Measurements from ENCODE around the gene MRPL19. TPM values are rescaled to one million over a fixed set of nuclear protein-coding genes. Genes with fewer than 3 reads are reported as not detected.

MRPL19 gene
- polyA plus RNA-seq, 3 donors, result 4.5 to 25.0 (median 25.0) TPM

DNA sequence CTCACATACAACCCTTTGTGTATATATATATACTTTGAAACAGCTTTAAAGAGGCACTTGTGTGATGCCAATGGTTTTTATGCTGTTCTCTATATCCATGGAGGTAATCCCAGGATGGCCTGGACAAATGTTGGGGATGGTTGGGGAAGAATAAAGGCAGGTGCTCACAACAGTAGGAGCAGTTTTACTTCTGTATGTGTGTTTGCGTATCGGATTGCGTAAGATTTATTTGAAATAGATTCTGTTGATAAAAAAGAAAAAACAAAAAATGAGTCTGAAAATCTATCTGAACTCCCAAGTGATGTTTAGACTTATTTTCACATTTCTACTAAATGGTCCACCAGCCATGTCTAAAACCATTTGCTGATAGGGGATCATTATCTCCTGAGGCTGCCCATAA, 29.3 kb downstream of the MRPL19 start:
- Histone ChIP-seq H3K4me2 (replicated peaks; ENCODE audit: extremely low read depth, low read length, poor library complexity, severe bottlenecking) (no peak overlapping the region), H2AFZ (ENCODE audit: insufficient read depth, low read depth, low read length, poor library complexity, severe bottlenecking) (no peak overlapping the region), H3K79me2 (ENCODE audit: insufficient read depth, low read length) (no peaks in the 10 kb centered on the region), H3K9ac (ENCODE audit: insufficient read depth, low read length, poor library complexity, severe bottlenecking) (no peak overlapping the region), H3K9me3 (replicated peaks in 1 of 2; ENCODE audit: control insufficient read depth in 1 of 2, insufficient read depth in 1 of 2, low read length in 2 of 2) (no peaks in the 10 kb centered on the region), H3K4me1 (ENCODE audit: control insufficient read depth in 1 of 2, insufficient read depth in 2 of 2, low read length in 2 of 2) (no peaks in the 10 kb centered on the region), H4K20me1 (ENCODE audit: insufficient read depth, low read length) (no peaks in the 10 kb centered on the region), H3K4me3 (replicated peaks in 1 of 3; ENCODE audit: low read depth in 2 of 3, low read length in 3 of 3) (no peak overlapping the region), H3K27ac (ENCODE audit: low read depth in 1 of 2, low read length in 2 of 2) (no peak overlapping the region), H3K27me3 (ENCODE audit: control insufficient read depth in 2 of 2, insufficient read depth in 2 of 2, low read length in 2 of 2) (no peaks in the 10 kb centered on the region), H3K36me3 (replicated peaks in 1 of 2; ENCODE audit: control insufficient read depth in 1 of 2, insufficient read depth in 2 of 2, low read length in 2 of 2) (peaks cover 9 to 21% of the 10 kb centered on the region in 2 donors)
- no CpG with 5 or more reads among the region's 3 CpGs for WGBS (ENCODE audit: insufficient coverage)
- Mint-ChIP-seq H3K9me3 (no peaks in the 10 kb centered on the region), H3K4me3 (no peak overlapping the region), H3K36me3 (peaks cover 28% of the 10 kb centered on the region in 2 donors), H3K27me3 (ENCODE audit: low read depth in 3 of 3) (peaks cover 0 to 2% (median 0%) of the 10 kb centered on the region in 3 donors), H3K27ac (no peak overlapping the region), H3K4me1 (peaks cover 7% of the 10 kb centered on the region)
- TF ChIP-seq, protein P1, sequence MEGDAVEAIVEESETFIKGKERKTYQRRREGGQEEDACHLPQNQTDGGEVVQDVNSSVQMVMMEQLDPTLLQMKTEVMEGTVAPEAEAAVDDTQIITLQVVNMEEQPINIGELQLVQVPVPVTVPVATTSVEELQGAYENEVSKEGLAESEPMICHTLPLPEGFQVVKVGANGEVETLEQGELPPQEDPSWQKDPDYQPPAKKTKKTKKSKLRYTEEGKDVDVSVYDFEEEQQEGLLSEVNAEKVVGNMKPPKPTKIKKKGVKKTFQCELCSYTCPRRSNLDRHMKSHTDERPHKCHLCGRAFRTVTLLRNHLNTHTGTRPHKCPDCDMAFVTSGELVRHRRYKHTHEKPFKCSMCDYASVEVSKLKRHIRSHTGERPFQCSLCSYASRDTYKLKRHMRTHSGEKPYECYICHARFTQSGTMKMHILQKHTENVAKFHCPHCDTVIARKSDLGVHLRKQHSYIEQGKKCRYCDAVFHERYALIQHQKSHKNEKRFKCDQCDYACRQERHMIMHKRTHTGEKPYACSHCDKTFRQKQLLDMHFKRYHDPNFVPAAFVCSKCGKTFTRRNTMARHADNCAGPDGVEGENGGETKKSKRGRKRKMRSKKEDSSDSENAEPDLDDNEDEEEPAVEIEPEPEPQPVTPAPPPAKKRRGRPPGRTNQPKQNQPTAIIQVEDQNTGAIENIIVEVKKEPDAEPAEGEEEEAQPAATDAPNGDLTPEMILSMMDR (IDR thresholded peaks at IDR 0.05), result no peak
- DNase-seq, result no peak
- intact Hi-C loops (cut with micrococcal nuclease), result no loop called here

DNA sequence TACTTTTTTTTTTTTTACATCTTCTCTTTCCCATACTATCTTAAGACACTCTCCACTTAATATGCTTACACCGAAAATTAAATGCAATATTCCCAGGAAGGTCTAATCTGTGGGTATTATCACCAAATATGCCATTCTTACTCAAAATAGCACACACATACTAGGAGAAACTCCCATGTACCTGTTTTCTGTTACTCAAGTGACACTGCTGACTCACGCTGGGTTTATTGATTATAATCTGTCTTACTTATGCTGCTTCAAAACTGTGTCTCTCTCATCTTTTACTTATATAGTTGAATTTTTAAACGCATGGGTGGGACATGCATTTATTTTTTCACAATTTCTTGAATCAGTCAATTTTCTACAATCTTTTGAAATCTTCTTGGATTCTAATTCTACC, 29.9 kb downstream of the MRPL19 start:
- H3K79me2 ChIP-seq (ENCODE audit: insufficient read depth, low read length), result no peaks in the 10 kb centered on the region
- no peak overlapping the region for H2AFZ ChIP-seq (ENCODE audit: insufficient read depth, low read depth, low read length, poor library complexity, severe bottlenecking)
- H3K9ac ChIP-seq (ENCODE audit: insufficient read depth, low read length, poor library complexity, severe bottlenecking), result no peak overlapping the region
- TF ChIP-seq, protein P1 (IDR thresholded peaks at IDR 0.05), result no peak
- H4K20me1 ChIP-seq (ENCODE audit: insufficient read depth, low read length), result no peaks in the 10 kb centered on the region
- H3K27ac ChIP-seq (ENCODE audit: low read depth in 1 of 2, low read length in 2 of 2), result no peak overlapping the region
- Mint-ChIP-seq H3K27ac (no peak overlapping the region), H3K9me3 (no peaks in the 10 kb centered on the region), H3K4me3 (no peak overlapping the region), H3K27me3 (ENCODE audit: low read depth in 3 of 3) (peaks cover 0 to 2% (median 0%) of the 10 kb centered on the region in 3 donors), H3K36me3 (peaks cover 28 to 29% of the 10 kb centered on the region in 2 donors), H3K4me1 (peaks cover 7% of the 10 kb centered on the region)
- no peaks in the 10 kb centered on the region for H3K9me3 ChIP-seq (replicated peaks in 1 of 2; ENCODE audit: control insufficient read depth in 1 of 2, insufficient read depth in 1 of 2, low read length in 2 of 2)
- no peaks in the 10 kb centered on the region for H3K27me3 ChIP-seq (ENCODE audit: control insufficient read depth in 2 of 2, insufficient read depth in 2 of 2, low read length in 2 of 2)
- no peaks in the 10 kb centered on the region for H3K4me1 ChIP-seq (ENCODE audit: control insufficient read depth in 1 of 2, insufficient read depth in 2 of 2, low read length in 2 of 2)
- no CpG with 5 or more reads among the region's 3 CpGs for WGBS (ENCODE audit: insufficient coverage)
- intact Hi-C loops (cut with micrococcal nuclease), result no loop called here
- no peak overlapping the region for H3K4me2 ChIP-seq (replicated peaks; ENCODE audit: extremely low read depth, low read length, poor library complexity, severe bottlenecking)
- peaks cover 5 to 17% of the 10 kb centered on the region in 2 donors for H3K36me3 ChIP-seq (replicated peaks in 1 of 2; ENCODE audit: control insufficient read depth in 1 of 2, insufficient read depth in 2 of 2, low read length in 2 of 2)
- DNase-seq, result no peak
- no peak overlapping the region for H3K4me3 ChIP-seq (replicated peaks in 1 of 3; ENCODE audit: low read depth in 2 of 3, low read length in 3 of 3)

All from CD14-positive monocyte (primary cell).